GM19455 (cell line): ENCODE data around the gene STXBP1.

Experiments used
- ATAC-seq: cut with Tn5 transposase; IDR thresholded peaks from one replicate; pipeline ENCODE4 v1.9.1; 2021; ENCODE audit not compliant: unreplicated experiment

The STXBP1 gene

DNA sequence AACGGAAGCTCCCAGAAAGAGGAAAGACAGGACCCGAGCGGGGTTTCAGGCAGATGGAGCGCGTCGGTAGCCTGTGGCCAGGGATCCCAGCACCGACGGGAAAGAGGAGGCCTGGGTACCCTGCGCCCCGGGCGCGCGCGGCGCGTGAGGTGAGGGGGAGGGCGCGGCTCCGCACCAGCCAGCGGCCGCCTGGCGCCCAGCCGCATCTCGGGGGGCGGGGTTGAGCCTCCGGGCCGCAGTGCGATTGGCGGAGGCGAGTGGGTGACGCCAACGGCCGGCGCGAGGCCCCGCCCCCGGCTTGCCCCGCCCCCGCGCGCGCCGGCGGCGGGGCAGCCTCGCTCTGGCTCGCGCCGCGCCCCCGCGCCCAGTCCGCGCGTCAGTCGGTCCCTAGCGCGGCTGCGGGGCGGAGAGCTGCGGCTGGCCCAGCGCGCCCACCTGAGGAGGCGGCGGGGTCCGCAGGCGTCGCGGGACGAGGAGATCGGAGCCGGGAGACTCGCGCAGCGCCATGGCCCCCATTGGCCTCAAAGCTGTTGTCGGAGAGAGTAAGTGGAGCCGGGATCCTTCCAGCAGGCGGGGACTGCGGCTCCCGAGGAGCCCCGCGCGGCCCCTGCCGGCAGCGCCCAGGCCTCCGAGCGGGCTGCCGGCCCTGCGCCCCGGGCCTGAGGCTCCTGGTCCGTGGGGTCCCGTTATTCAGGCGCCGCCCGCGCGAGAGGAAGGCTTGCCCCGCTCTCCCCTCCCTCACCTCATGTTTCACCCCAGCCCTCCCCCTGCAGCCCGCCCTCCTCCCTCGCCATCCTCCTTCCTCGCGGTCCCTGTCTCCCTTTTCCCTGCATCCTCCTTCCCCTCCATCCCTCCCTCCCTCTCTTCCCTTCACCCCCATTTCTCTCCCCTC, at the start of gene STXBP1:
Gene STXBP1 (plus strand): TSS at position 379 of the 892 bp plus-strand sequence. CDS start 127 bp downstream, at position 506.
- ATAC-seq = peak; percentile 94

DNA sequence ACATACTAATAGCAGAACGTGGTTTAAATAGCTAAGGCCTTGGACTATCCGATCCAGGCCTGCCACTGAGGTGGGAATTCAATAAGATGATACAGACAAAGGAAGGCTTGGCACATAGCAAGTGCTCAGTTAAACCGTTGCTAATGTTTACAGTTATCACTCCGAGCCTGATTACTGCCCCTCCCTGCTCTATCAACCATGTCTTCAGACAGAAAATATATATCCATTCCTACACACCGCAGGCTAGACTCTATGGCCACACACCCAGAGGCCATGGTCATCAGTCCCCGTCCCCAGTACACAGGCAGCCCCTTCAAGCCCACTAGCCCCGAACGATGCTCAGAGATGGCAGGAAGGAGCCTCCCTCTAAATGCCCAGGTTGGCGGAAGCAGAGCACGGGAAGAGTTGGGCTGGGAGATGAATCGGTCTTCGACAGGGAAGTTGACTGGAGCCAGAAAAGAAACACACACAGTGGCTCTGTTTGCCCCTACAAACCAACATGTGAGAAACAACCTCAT, 49.7 kb upstream of the STXBP1 start:
- no peak for ATAC-seq

DNA sequence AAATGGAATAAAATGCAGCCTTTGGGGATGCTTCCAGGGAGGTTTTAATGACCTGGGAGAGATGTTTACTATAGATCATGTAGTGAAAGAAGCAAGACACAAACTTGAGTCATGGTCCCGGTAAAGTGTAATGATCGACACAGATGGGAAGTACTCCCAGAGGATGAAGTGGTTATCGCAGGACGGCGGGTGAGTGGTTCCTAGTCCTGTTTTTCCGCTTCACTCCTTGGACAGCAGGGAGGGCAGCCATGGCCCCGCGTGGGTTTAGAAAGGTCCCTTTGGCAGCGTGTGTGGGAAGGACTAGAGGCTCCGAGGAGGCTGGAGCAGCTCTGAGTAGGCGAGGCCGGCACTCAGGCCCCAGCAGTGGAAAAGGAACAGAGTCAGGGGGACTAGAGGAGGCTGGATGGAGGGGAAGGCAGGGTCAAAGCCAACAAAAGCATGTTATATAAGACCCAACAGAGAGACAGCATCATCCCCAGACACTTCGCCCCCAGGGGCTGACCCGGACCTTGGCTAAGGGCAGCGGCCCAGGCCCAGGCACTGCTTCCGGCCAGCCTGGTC, 49.2 kb upstream of the STXBP1 start:
- no peak for ATAC-seq

DNA sequence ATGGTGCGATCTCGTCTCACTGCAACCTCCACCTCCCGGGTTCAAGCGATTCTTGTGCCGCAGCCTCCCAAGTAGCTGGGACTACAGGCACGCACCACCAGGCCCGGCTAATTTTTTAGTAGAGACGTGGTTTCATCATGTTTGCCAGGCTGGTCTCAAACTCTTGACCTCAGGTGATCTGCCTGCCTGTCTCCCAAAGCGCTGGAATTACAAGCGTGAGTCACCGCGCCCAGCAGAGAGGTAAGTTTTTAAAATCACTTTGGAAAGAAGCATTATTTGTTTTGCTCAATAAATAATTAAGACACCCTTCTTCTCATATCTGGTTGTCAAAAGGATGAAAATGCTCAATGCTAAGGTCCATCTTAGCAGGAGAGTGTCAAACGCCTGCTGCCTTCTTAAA, 48.5 kb upstream of the STXBP1 start:
- ATAC-seq = no peak

DNA sequence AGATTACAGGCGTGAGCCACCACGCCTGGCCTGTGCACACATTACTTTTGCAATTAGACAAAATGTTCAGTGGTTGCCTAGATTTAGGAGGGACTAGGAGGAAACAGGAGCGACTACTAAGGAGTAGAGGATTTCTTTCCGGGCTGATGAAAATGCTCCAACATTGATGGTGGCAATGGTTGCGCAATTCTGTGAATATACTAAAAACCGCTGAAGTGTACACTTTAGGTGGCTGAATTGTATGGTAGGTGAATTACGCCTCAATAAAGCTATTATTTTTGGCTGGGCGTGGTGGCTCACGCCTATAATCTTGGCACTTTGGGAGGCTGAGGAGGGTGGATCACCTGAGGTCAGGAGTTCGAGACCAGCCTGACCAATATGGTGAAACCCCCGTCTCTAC, 46.8 kb upstream of the STXBP1 start:
- no peak for ATAC-seq

DNA sequence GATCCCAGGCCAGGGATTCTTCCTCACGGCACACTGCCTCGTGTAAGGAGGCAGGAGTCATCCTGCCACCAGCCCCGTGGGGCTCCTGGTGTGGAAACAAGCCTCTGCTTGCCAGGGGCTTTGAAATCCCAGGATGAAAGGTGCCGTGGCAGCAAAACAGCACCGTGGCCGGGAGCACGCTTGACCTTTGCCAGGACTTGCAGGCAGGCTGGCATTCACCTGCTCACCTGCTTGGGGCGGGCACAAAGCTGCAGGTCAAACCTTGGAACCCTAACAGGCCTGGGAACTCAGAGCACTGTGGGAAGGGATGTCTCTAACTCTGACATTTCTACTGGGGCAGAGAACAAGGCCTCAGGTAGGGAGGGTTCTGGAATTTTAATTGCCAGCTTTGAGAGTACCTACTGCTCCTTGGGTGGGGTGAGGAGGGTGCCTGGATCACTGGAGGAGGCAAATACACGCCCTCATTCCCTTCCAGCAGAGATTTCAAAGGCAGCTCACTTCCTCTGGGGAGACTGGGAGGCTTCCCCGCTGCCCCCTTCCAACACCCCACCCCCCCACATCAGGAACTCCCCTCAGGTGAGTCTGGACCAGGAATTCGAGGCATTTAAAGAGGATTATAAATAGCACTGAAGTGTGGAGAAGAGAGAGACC, 45.6 kb upstream of the STXBP1 start:
- no peak for ATAC-seq

DNA sequence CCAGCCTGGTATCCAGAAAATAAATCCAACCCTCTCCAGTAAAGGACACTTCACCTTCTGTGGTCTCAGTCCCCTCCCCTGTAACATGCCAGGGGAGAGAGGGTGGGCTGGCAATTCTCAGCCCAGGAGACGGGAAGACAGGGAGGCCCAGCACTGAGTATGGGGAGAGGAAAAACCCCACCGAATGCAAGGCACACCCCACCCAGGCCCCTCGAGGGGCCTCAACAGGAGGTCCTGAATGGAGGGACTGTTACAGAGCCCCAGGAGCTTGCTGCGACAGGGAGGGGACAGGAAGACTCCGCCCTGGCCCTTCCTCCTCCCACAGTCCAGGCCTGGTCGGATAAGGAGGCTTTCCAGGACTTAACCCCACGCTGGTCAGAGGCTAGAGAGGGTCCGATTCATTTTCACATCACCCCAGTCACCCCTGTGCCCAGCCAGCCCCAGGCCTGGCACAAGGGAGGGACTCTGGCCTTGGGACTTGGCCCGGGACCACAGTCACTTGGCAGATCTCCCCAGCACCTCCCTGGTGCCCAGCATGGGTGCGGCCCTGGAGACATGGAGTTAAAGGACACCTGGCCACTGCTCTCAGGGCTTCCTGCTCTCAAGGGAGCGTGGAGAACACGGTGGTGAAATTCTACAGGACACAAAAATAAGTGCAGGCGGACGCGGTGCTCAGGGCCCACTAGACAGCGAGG, 44.9 kb upstream of the STXBP1 start:
- ATAC-seq = no peak

DNA sequence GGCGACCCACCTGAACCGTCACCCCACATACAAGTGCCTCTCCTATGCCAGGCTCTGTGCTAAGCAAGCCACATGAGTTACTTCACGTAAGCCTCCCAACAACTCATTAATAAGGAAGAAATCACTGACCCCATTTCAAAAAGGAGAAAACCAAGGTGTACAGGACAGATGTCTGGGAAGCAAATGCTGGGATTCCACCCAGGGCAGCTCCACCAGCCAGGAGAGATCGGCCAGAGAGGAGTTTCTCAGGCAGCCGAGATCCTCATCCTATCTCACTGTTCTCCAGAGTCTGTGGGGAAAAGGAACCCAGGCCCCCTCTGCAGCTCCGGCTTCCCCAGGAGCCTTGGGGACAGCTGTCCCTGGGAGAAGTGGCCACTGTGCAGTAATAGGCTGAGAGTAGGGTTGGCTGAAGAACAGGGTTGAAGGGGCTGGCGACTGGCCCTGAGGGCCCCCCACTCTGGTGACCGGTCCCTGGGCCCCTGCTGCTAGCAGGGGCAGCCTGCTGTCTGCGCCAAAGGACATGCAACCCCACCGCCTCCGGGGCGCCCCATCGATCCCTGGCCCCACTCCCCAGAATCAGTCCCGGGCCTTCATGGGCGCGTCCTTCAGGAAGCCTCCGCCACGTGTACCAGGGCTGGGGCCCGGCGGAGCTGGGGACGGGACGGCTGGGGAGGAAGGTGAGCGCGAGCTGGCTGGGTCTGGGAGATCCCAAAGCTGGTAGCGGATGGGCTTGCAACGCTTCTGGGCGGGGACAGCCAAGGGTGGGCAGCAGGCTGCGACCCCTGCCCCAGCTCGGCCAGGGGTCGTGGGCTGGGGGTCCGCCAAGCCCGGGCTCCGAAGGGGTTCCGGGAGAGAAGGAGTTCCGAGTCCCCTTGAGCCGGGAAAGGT, 44.1 kb upstream of the STXBP1 start:
- no peak for ATAC-seq

DNA sequence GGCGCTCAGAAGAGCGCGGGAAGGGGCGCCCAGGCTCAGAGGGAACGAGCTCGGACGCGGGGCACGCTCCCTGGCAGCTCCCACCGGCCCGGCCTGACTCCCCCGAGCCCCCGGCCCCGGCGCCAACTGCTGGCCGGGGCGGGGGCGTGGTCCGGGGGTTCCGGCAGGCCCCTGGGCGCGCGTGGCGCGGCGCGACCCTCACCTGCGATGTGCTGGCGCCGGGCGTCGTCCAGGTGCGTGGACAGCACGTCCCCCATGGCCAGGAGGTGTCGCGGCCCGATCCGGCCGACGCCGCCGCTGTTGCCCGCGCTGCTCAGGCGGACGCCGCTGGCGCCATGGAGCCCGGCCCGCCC, 43.5 kb upstream of the STXBP1 start:
- ATAC-seq = no peak

DNA sequence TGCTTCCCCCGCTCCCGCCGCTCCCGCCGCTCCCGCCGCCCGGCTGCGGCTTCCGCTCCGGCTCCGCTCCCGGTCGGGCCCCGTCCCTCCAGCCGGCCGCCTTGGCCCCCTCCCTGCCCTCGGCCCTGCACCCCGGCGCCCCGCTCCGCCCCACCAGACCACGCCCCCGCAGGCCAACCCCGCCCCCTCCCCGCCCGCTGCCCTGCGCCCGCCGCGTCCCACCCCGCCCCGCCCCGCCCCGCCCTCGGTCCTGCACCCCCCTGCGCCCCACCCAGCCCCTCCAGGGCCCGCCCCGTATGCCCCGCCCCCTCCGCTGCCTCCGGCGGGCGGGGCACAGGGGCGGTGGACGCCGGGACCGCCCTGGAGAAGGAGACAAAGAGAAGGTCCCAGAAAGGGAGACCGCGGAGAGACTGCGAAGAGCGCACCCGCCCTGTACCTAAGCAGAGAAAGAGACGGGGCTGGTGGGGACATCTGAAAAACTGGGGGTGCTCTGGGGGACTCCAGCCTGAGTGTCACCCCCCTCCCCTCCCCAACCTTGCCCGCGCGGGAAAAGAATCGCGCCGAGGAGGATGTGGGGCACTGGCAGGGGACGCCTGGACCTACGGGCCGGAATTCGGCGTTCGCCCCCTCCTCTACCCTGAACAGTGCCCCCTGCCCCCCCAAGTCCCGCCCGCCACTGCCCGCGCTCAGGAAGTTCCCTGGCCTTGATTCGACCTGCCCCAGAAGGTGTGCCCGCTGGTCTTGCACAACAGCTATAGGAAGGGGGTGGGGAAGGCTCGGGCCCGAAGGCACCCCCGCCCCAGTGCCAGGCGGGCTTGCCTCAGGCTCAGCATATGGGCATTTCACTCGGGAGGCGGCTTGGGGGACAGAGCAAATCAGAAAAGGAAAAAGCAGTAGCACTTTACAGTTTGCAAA, 42.8 kb upstream of the STXBP1 start:
- ATAC-seq = no peak

DNA sequence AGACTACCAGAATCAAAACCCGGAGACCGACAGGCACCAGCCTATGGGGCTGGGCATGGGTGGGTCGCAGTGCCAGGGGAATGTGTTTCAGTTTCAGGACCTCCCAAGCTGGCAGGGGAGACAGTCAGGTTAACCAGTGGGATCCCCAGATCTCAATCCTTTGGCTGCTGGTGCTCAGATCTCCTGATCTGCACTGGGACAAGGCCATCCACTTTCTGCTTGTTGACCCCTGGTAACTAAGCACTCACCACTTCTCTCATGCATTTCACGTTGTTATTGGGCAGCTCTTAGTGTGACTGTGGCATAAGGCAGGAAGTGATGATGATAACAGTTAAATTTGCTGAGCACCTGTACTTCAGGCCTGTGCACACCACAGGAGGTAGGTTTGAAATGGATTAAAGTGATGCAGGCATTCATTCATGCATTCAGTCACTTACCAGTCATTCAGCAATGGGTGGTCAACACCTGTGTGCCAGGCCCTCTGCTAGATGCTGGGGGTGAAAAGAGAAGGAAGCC, 42.1 kb upstream of the STXBP1 start:
- no peak for ATAC-seq

DNA sequence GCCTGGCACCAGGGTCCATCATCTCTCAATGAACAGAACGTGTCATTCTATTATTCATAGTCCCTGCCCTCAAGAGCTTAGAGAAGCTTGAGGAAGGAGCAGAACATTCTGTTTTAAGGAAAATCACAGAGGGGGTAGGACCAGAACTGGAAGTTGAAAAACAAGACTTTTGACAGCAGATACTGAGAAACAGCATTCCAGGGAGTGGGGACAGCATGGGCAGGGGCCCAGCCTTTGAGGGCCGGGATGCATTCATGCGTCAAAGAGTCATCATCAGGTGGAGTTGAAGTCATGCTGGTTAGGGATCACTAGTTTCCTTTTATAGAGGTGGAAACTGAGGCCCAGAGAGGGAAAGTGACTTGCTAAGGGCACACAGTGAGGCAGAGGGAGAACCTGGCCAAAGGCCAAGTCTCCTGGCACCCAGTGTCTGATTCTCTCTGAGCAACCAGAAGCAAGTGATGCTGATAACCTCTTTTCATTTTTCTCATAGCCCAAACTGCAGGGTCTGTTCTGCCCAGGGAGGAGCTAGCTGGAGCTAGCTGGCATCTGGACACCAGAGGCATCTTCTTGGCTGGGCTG, 41.5 kb upstream of the STXBP1 start:
- ATAC-seq = no peak

DNA sequence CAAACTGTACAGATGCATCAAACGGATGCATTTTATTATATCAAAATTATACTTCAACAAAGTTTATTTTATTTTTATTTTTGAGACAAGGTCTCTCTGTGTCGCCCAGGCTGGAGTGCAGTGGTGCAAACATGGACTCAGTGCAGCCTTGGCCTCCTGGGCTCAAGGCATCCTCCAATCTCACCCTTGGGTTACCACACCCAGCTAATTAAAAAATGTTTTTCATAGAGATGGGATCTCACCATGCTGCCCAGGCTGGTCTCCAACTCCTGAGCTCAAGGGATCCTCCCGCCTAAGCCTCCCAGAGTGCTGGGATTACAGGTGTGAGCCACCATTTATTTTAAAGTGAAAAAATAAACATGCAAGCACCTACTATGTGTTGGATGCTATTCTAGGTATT, 40.1 kb upstream of the STXBP1 start:
- no peak for ATAC-seq

DNA sequence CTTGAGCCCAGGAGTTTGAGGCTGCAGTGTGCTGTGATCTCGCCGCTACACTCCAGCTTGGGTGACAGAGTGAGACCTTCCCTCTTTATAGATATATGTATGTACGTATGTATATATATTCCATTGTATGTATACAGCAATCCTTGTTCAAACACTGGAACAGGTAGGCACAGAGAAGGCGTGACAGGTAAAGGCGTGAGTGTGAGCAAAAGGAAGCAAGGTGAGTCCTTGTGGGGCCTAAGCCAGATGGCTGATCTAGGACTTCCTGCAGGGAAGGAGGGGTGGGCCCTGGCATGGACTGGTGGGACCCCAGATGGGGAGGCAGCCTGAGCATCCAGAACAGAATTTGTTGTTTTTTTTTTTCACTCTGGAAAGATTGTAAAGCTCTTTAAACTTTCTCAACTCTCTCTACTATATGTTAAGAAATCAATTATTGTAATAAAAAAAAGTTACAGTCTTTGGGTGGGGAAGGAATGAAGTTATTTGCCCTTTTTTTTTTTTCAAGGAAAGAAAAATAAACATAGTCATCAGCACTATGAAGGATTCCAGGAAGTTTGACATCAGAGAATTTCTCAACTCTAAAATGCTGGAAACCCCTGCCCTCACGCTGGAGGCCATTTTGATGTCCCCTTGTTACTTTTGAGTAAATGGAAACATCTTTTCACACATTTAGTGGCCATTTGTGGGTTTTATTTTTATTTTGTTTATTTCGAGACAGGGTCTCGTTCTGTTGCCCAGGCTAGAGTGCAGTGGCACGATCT, 38.9 kb upstream of the STXBP1 start:
- no peak for ATAC-seq

DNA sequence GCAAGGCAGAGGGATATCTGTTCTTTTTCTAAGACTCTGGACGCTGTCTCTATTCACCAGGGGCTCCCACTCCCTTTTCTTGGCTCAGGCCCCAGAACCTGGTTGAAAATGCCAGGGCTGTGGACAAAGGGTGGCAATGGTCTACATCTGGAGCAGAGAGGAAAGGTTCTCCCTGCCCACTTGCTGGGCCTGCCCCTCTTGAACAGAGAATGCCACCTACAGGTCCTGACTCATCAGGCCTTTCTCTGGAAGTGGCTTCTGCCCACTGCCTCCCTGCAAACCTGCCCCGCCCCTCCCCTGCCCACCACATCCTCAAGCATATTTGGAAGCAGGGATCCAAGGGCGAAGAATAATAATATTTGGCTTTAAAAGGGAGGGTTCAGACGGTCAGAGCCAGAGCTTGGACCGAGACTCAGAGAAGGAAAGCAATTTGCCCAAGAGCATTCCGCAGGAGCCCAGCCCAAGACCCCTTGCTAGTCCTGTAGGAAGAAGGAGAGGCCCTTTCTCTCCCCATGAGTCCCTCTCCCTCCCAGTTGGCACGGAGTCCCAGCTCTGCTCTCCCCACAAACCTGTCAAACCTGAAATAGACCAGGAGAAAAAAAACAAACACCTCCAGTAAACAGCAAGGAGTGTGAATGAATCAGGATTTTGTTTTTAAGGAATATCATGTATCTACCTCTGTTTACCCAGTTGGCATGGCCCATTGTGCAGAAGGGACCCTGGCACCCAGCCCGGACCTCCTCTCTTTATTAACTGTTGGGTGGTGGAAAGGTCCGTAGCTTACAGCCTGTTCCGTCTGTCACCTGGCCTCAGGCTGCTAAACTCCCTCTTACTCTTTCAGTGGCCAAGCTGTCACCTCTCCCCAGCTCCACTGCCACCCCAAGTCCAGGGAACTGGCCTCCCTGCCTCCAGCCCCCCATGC, 37.7 kb upstream of the STXBP1 start:
- no peak for ATAC-seq

DNA sequence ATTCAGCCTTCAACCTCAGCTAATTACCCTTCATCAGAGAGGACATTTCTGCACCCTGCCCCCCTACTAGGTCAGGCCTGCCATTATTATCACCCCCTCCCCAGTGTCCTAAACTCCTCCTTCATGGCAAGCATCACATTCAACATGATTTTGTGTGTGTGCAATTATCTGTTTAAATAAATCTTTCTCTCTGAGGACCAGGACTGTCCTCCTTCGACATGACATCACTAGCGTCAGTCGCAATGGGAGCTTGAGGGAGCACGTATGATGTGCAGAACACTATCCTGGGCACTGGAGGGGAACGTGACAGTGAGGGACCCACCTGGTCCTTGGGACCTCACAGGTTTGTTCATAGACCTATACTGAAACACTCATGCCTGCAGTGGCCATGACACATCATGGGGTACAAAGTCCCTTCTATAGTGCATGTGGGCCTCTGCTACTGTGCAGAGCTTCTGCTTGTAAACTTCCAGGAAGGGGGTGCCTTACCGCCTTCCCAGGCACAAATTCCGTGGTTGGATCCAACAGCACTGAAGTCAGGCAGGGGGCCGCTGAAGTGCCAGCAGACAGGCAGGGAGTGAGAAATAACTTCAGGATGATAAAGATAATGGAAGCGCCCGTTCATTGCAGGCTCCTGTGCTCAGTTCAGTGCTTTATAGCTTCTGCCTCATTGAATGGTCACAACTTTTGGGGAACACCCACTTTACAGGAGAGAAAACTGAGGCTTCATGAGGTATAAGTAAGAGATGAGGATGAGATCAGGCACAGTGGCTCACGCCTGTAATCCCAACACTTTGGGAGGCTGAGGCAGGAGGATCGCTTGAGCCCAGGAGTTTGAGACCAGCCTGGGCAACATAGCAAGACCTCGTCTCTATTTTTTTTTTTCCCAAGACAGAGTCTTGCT, 36.0 kb upstream of the STXBP1 start:
- no peak for ATAC-seq
